NCI-H446 treated with DMSO at 0.1 percent for 48 hours (cell line): ENCODE measurements around the gene UGT1A6.
"Not testable (repeated sequence)": the region's sequence is repeated elsewhere in the genome, so short reads cannot be mapped to it uniquely, and the experiment has no call there.

ENCODE experiments used
- DNase-seq: peaks from one replicate; lab custom pipeline; 2025; lab: John Stamatoyannopoulos, UW

The UGT1A6 gene

DNA sequence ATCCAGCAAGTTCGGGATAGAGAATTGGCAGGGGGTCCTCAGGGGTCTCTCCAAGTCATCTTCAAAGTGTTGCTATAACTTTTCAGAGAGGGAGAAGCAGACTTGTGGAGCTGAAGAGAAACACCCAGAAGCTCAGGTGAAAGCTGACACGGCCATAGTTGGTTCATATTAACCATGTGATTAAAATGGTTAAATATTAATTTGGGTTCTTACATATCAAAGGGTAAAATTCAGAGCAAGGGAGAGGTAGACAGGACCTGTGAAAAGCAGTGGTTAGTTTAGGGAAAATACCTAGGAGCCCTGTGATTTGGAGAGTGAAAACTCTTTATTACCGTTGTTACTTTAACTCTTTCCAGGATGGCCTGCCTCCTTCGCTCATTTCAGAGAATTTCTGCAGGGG, at the start of gene UGT1A6:
Gene UGT1A6 (plus strand): TSS at position 243 of the 400 bp plus-strand sequence. CDS start 115 bp downstream, at position 358.
- DNase-seq, result no peak

DNA sequence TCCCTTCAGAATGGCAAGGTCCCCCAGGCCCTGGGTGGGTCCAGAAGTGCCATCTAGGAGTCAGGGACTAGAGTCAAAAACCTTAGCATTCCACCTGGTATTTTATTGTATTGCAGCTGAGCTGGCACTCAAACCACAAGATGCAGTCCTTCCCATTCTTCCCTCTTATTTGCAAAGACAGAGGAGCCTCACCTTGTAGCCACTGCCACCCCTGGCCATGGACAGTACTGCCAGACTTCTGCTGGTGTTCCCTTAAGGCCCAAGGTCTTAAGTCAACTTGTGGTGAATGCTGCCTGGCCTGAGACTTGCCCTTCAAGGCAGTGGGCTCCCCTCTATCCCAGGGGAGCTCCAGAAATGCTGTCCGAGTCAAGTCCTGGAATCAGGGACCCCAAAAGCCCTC, 49.6 kb upstream of the UGT1A6 start:
- DNase-seq, result no peak

DNA sequence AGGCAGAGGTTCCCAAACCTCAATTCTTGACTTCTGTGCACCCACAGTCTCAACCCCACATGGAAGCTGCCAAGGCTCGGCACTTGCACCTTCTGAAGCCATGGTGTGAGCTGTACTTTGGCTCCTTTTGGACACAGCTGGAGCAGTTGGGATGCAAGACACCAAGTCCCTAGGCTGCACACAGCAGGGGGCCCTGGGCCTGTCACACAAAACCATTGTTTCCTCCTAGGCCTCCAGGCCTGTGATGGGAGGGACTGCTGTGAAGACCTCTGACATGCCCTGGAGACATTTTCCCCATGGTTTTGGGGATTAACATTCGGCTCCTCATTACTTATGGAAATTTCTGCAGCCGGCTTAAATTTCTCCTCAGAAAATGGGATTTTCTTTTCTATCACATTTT, 46.7 kb upstream of the UGT1A6 start:
- DNase-seq, result not testable (repeated sequence)

DNA sequence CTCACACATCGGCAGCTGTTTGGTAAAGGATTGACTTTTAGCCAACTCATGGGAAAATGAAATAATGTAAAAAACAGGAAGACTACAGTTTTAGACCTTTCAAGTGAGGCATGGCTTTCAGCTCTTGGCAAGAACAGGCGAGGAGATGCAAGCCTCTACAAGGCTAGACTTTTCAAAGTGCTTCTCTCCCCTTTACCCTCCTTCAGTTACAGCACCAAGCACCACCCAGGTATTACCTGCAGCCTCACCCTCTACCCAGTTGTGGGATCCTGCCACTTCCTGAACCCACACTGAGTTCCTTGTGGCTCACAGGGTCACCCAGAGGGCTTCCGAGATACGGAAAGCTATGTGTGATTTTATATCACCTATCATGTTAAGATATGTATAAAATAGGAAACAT, 41.7 kb upstream of the UGT1A6 start:
- DNase-seq, result no peak

DNA sequence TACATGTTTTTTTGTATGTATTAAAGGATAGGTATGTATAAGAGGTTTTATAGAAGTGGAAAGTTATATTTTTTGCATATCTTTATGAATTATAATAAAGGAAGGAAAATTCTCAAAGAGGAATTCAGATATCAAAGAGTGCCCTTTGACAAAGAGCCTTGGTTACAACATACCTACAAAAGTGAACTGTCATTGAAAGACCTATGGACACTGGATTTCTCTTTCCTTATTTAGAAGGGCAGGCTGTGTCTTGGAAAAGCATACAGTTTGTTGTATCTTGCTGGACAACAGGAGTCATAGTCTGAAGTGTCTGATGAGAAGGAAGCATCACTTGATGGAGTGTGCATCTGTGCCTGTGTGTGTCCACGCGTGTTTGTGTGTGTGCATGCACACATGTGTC, 41.3 kb upstream of the UGT1A6 start:
- no peak for DNase-seq

DNA sequence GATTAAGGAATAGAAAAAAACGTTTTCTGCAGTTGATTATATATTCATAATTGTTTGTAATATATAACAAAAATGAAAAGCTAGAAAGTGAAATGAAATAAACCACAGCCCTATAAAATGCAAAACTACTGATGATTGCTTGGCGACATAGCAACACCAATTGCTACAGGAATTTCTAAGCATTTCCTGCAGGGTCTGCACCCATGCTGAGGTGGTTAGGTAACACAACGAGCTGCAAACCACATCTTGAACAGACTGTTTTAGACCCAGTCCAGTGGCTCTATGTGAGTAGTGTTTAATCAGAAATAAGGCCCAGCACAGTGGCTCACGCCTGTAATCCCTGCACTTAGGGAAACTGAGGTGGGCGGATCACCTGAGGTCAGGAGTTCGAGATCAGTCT, 38.2 kb upstream of the UGT1A6 start:
- no peak for DNase-seq

DNA sequence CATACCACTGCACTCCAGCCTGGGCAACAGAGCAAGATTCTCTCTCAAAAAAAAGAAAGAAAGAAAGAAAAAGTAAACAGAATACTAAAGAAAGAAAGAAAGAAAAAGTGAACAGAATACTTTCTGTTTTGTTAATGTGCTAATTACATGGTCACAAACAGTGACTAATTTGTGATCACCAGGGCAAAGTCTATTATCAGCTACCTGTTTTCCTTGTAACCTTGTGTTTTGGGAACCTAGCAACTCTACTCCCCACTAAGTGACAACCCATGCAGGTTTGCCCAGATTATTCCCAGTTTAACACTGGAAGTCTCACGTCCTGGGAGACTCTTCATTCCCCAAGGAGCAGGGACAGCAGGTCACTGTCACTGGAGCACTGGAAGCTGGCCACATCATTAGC, 37.6 kb upstream of the UGT1A6 start:
- no peak for DNase-seq

DNA sequence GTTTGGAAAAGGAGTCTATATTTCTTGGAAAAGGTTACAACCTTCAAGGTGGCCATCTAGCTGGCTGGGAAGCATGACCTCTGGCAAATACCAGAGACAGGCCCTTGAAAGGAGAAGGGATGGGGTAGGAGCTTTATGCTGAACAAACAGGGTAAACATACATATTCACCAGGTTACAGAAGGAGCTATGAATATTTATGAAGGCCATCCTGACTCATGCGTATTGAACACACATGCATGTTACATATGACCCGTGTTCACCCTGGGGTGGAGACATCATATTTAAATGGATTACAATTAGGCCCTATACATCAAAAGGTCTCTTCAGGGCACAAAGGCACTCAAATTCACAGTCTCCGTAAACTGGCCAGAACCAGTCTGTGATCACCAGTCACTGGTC, 36.7 kb upstream of the UGT1A6 start:
- not testable (repeated sequence) for DNase-seq

DNA sequence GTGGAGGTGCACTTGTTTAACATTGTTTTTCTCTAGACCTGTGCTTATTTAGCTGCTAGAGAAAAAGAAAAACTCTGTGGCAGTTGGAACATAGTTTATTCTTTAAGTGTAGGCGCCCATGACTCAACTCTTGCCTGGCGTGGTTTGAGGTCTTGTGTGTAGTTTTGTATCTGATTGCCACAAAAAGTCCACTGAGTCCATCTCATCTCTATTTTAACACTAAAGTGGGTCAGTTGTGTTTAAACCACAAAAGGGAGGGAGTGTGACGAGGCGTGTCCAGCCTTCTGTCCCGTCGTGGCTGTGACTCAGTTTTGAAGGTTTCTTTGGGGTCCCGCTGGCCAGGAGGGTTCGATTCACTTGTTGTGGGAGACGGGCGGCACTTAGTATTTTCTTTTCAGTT, 36.2 kb upstream of the UGT1A6 start:
- DNase-seq, result no peak

DNA sequence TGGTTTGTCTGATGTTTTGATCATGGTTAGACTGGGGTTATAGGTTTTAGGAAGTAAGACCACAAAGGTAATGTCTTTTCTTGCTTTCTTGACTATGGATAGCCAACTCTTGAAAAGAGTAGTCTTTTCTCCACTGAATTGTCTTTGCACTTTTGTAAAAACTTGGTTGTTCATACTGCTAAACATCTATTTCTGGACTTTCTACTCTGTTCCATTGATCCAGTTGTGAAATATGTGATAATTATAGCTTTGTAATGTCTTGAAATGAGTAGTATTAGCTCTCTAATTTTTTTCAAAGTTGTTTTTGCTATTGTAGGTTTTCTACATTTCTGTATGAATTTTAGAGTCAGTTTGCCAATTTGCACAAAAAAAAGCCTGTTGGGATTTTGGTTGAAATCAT, 34.1 kb upstream of the UGT1A6 start:
- no peak for DNase-seq

DNA sequence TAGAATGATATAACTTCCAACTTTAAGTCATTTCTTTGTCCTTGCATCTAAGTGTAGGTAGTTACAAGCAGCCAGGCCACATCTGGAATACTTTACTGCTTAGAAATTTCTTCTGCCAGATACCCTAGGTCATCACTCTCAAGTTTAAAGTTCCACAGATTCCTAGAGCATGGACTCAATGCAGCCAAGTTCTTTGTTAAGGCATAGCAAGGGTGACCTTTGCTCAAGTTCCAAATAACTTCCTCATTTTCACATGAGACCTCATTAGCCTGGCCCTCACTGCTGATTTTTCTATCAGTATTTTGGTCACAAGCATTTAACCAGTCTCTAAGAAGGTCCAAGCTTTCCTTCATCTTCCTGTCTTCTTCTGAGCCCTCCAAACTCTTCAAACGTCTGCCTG, 28.8 kb upstream of the UGT1A6 start:
- no peak for DNase-seq

DNA sequence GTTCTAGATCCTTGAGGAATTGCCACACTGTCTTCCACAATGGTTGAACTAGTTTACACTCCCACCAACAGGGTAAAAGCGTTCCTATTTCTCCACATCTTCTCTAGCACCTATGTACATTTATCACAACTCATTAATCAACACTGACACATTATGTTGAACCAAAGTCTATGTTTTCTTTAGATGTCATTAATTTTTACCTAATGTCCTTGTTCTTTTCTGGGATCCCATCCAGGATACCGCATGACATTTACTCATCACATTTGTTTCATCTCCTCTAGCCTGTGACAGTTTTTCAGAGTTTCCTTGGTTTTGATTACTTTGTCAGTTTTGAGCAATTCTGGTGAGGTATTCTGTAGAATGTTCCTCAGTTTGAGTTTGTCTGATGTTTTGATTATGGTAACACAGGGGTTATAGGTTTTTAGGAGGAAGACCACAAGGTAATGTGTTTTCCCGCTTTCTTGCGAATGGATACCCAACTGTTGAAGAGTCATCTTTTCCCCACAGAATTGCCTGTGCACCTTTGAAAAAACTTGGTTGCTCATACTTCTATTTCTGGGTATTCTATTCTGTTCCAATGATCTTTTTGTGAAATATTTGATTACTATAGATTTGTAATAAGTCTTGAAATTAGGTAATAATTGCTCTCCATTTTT, 24.0 kb upstream of the UGT1A6 start:
- DNase-seq, result no peak

DNA sequence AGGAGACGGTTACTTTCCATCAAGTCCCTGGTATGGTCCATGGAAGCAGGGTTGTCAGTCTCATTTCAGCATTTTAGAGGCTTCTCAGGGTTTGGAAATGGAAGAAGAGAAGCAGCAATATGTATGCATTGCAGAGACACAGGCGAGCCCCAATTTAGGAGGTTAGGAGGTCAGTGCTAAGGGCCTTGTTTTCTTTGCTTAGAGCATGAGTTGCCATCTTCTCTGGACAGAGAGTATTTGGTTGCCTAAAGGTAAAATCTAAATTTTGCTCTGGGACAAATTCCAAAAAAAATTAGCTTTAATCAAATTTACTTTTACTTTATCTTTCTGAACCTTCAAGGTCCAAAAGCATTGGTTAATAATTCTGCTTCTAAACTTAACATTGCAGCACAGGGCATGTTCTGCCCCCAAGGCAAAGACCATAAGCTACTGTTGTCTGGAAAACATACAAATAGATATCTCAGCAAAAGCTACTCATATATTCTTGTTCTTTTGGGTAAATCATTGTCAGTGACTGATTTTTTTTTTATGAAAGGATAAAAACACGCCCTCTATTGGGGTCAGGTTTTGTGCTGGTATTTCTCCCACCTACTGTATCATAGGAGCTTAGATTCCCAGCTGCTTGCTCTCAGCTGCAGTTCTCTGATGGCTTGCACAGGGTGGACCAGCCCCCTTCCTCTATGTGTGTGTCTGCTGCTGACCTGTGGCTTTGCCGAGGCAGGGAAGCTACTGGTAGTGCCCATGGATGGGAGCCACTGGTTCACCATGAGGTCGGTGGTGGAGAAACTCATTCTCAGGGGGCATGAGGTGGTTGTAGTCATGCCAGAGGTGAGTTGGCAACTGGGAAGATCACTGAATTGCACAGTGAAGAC, 21.2 kb upstream of the UGT1A6 start, which contains the start of gene UGT1A9:
Gene UGT1A9 (plus strand): TSS at position 609 of the 872 bp plus-strand sequence. CDS start 37 bp downstream, at position 646.
- DNase-seq, result no peak

DNA sequence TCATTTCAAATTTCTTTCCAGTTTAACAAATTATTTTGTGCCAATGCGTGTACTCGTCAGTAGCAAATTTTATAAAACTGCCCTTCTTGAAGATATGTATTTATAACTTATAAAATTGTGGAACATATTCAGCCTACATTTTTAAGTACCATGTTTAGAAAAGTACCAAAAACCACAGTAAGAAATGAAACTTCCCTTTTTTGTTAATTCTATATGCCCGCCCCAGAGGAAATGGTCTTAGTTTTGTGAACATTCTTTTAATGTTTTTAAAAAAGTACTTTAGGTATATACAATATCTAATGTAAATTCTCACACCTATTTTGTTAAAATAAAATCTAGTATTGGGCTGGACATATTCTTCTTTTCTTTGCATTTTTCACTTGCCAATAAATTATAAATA, 19.8 kb upstream of the UGT1A6 start:
- no peak for DNase-seq

DNA sequence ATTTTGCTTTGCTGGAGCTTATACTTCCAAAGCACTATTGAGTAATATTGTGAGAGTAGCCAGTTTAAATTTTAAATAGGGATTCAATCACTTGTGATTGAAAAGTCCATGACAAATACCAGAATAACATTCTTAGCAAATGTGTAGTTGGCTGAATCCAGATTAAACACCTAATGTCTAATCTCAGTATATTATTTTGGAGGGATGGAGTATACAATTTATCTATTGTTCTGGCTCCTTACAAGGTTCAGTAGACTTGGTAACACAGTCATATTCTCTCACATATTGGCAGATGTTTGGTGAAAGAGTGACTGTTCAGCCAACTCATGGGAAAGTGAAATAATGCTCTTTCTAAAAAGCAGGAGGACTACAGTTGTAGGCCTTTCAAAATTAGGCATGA, 18.8 kb upstream of the UGT1A6 start:
- DNase-seq, result no peak

DNA sequence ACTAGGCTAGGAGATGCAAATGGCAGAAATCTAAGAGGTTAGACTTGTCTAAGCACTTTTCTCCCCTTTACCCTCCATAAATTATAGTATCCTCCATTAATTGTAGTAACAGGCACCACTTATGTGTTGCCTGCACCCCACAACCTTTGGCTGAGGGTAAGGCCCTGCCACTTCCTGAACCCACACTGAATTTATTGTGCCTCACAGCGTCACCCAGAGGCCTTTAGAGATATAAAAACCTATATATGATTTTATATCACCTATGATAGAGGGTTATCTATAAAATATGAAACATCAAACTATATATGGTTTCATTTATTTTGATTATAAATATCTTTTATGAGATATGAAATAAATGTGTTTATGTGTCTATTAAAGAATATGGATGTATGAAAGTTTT, 18.4 kb upstream of the UGT1A6 start:
- DNase-seq, result no peak

DNA sequence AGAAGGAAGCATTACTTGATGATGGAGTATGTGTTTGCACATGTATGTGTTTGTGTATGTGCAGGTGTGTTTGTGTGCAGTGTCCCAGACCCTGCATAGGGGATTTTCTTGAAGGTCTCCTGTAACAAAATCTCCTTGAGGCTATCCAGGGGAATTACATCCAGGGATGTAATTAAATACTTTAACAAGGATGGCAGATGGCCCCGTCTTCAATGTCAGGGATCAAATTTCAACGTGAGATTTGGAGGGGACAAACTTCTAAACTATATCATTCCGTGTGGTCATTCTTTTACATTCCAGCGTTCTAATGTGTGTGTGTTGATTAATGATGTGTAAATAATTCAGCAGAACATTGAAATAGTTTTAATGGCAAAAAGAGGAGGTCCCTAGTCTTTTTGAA, 17.7 kb upstream of the UGT1A6 start:
- no peak for DNase-seq

DNA sequence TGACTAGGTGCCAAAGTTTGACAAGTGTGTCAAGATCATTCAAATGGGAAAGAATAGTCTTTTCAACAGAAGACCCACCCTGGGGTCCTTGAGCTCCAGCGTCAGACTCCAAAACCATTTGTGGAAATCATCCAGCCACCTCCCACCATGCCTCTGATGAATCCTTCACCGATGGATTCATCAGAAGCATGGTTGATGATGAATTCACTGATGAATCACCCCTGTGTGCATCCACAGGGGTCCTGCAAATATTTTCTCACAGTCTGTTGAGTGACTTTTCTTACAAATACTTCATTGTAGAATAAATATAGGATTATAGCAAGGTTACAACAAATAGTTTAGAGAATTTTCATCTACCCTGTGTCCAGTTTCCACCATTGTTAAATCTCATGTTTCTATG, 16.6 kb upstream of the UGT1A6 start:
- no peak for DNase-seq

DNA sequence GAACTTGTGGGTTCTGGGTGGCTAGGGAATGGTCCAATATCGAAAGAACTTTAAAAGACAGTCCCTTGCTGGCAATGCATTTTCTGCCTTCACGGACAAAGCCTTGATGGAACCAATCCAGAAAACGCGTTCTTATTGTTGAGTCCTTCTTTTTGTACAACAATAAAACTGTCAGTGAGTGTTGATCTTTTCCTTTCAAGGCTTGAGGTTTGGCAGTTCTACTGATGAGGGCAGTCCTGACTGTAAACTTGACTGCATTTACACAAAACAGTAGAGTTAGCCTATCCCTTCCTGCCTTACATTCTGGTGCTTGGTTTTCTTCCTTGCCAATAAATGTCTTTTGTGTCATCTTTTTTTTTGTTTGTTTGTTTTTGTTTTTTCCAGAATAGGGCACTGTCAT, 13.5 kb upstream of the UGT1A6 start:
- DNase-seq, result no peak

DNA sequence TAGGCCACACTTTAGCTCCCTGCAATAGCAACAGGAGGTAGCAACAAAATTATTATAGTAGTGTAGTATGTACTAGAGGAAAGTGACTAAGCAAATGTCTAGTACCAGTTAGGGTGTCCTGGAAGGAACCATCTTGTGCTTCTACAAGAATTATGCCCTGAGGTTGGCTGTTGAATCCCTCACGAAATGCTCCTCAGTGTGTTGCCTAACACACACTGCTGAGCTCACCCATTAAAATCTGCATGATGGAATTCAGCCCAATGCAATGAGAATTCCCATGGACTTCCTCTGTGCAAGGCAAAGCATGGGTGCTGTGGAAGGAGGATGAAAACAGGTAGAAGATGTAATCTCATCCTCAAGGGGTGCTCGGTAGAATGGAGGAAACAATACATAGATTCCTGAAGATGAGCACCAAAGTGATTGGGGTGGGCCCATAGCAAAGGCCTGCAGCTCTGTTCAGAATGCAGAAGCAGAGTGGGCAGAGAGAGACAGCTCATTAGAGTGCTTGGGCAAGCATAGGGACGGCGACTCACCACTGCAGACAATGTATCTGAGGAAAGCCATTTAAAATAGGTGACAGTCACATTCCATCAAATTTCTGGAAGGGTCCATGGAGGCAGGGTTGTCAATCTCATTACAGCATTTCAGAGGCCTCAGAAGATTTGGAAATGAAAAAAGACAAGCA, 12.2 kb upstream of the UGT1A6 start:
- no peak for DNase-seq

DNA sequence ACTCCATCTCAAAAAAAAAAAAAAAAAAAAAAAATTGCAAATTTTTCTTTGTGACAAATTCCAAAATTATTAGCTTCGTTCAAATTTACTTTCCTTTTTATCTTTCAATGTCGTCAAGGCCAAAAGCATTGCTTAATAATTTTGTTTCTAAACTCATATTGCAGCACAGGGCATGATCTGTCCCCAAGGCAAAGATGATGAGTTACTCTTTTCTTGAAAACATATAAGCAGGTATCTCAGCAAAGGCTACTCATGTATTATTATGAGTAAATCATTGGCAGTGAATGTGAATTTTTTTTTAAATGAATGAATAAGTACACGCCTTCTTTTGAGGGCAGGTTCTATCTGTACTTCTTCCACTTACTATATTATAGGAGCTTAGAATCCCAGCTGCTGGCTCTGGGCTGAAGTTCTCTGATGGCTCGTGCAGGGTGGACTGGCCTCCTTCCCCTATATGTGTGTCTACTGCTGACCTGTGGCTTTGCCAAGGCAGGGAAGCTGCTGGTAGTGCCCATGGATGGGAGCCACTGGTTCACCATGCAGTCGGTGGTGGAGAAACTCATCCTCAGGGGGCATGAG, 11.1 kb upstream of the UGT1A6 start, which contains the start of gene UGT1A7:
Gene UGT1A7 (plus strand): TSS at position 381 of the 579 bp plus-strand sequence. CDS start 37 bp downstream, at position 418.
- DNase-seq, result no peak

DNA sequence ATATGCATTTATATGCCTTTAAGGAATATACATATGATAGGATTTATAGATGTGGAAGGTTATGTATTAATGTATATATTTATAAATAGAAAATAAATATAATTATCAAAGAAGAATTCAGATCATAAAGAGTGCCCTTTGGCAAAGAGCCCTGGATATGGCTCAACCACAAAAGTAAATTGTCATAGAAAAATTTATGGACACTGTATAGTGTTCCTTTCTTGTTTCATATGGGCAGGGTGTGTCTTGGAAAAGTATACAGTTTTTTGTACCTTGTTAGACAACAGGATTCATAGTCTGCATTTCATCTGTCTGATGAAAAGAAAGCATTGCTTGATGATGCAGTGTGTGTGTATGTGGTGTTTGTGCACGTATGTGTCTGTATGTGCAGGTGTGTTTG, 8.1 kb upstream of the UGT1A6 start:
- no peak for DNase-seq
